Astrocyte of the cerebellum (primary cell): ENCODE results near the gene COG4.
"Not testable (repeated sequence)": the region's sequence is repeated elsewhere in the genome, so short reads cannot be mapped to it uniquely, and the experiment has no call there.

ENCODE experiments used
- DNase-seq: peaks from one replicate; pipeline ENCODE4 v3.0.0-alpha.2; 2011; ENCODE audit warnings: low read depth
- H3K4me3 ChIP-seq: 2 replicates; pipeline ENCODE4 v1.5.1; 2011; ENCODE audit warnings: mild to moderate bottlenecking, low read depth, low read length, moderate library complexity
- CTCF ChIP-seq: IDR thresholded peaks from 2 replicates; pipeline ENCODE4 v1.5.1; 2012; ENCODE audit warnings: low read length, low read depth, moderate library complexity, mild to moderate bottlenecking; ENCODE audit errors: missing control alignments
- in situ Hi-C: cut with HindIII; loops from 2 replicates; pipeline ENCODE4 v1.10.0; 2017; ENCODE audit warnings: low sequenced_read_pairs

COG4 gene

DNA sequence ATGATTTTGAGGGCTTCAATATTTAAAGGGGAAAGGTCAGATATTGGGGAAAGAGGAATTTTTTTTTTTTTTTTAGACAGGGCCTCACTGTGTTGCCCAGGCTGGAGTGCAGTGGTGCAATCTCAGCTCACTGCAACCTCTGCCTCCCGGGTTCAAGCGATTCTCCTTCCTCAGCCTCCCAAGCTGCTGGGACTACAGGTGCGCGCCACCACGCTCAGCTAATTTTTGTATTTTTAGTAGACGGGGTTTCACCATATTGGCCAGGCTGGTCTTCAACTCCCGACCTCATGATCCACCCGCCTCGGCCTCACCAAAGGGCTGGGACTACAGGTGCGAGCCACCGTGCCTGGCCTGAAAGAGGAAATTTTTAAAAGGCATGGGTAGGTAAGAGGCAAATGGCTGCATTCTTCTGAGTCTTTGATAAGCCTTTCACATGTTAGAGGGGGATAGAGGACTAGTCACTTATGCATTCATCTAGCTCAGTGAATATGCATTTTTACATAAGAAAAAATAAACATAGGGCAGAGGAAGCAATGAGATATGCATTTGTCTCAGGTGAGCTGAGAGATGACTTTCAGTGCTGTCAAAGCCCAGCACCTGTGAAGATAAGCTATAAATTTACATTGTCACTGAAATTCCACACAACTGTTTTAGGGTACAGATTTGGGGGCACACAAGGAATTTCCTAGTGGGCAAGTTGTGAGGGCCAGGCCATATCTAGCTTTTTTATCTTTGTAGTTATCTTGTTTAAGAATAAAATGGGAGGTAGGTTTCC, 70.0 kb downstream of the COG4 start:
- peak overlapping the region; percentile 93 for H3K4me3 ChIP-seq
- no peak for TF ChIP-seq CTCF
- in situ Hi-C loops, result no loop called here
- no peak for DNase-seq

GRCh38 chr16:70451004-70451340, 72.4 kb downstream of the COG4 start:
- DNase-seq, in situ Hi-C loops, H3K4me3 ChIP-seq: not testable (repeated sequence)

DNA sequence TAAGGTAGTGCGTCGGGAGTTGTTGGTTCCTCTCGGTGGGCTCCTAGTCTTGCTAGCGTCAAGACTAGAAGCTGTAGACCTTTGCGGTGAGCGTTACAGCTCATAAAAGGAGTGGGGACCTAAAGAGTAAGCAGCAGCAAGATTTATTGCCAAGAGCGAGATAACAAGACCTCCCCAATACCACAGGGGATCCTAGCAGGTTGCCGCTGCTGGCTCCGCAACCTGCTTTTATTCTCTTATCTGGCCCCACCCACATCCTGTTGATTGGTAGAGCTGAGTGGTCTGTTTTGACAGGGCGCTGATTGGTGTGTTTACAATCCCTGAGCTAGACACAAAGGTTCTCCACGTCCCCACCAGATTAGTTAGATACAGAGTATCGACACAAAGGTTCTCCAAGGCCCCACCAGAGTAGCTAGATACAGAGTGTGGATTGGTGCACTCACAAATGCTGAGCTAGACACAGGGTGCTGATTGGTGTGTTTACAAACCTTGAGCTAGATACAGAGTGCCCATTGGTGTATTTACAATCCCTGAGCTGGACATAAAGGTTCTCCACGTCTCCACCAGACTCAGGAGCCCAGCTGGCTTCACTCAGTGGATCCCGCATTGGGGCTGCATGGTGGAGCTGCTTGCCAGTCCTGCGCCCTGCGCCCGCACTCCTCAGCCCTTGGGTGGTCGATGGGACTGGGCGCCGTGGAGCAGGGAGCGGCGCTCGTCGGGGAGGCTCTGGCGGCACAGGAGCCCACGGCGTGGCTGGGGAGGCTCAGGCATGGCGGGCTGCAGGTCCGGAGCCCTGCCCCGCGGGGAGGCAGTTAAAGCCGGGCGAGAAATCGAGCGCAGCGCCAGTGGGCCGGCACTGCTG, 73.0 kb downstream of the COG4 start:
- in situ Hi-C loops, H3K4me3 ChIP-seq, DNase-seq: not testable (repeated sequence)

- in situ Hi-C loops, result no loop called here
- H3K4me3 ChIP-seq, result no peak overlapping the region
These were observed 75.3 kb downstream of the COG4 start for GRCh38 chr16:70448075-70448474.

GRCh38 chr16:70444249-70445063, 78.9 kb downstream of the COG4 start:
- no peak overlapping the region for H3K4me3 ChIP-seq
- DNase-seq, result no peak
- no peak for TF ChIP-seq CTCF
- in situ Hi-C loops, result no loop called here

More at GRCh38 chr16:70448075-70448474, 75.3 kb downstream of the COG4 start:
- DNase-seq, result no peak
- no peak for TF ChIP-seq CTCF

GRCh38 chr16:70442344-70442743, 81.0 kb downstream of the COG4 start:
- no peak overlapping the region for H3K4me3 ChIP-seq
- no peak for DNase-seq
- no peak for TF ChIP-seq CTCF
- in situ Hi-C loops, result no loop called here

DNA sequence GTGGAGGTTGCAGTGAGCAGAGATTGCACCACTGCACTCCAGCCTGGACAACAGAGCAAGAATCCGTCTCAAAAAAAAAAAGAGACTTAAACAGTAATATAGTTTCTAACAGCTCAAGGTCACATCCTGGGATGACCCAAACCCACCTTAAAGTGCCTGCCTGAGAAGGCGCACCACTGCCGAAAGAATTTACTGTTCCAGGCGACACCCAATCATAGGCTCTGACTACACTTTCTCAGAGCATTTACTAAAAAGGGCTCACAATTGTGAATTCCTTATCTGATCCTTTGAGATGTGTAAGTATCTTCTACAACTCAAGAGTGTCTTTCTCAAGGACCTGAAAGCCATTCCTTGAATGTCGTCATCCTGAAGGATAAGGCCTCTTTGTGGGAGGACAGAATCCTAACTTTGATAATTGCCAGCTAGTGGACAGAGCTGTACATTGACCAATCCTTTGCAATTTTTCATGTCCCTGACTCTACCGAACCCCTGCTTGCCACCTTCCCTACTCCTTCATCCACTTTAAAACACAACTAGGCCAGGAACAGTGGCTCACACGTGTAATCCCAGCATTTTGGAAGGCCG, 81.9 kb downstream of the COG4 start:
- in situ Hi-C loops, result no loop called here
- no peak for DNase-seq
- no peak for TF ChIP-seq CTCF
- no peak overlapping the region for H3K4me3 ChIP-seq
